HG03103 (cell line): Measurements from ENCODE around the gene MAGEA11.
"Not testable (repeated sequence)": the region's sequence is repeated elsewhere in the genome, so short reads cannot be mapped to it uniquely, and the experiment has no call there.

Experiments
- ATAC-seq: cut with Tn5 transposase; IDR thresholded peaks from one replicate; pipeline ENCODE4 v1.9.1; 2021; ENCODE audit warnings: low read depth; ENCODE audit not compliant: unreplicated experiment

MAGEA11 gene

GRCh38 chrX:149716632-149717031 lies 4.8 kb downstream of the MAGEA11 start:
- no peak for ATAC-seq

- no peak for ATAC-seq
Measured at GRCh38 chrX:149717803-149718202, 5.9 kb downstream of the MAGEA11 start.

- ATAC-seq = no peak
Measured at GRCh38 chrX:149718757-149719156, 6.9 kb downstream of the MAGEA11 start.

- no peak for ATAC-seq
Measured at GRCh38 chrX:149720021-149720689, 8.3 kb downstream of the MAGEA11 start.

GRCh38 chrX:149721241-149721640 lies 9.4 kb downstream of the MAGEA11 start:
- ATAC-seq = not testable (repeated sequence)

GRCh38 chrX:149721778-149722177 lies 9.9 kb downstream of the MAGEA11 start:
- ATAC-seq = no peak

GRCh38 chrX:149723583-149724118 lies 11.8 kb downstream of the MAGEA11 start:
- ATAC-seq = not testable (repeated sequence)

GRCh38 chrX:149727308-149727707 lies 15.4 kb downstream of the MAGEA11 start:
- ATAC-seq = not testable (repeated sequence)

- not testable (repeated sequence) for ATAC-seq
Measured at GRCh38 chrX:149742269-149742668, 30.4 kb downstream of the MAGEA11 start.

GRCh38 chrX:149746390-149747007 lies 34.6 kb downstream of the MAGEA11 start:
- ATAC-seq = not testable (repeated sequence)

GRCh38 chrX:149757206-149758067 lies 45.6 kb downstream of the MAGEA11 start:
- no peak for ATAC-seq

- ATAC-seq = no peak
Measured at GRCh38 chrX:149758068-149758714, 46.3 kb downstream of the MAGEA11 start.

GRCh38 chrX:149758715-149759078 lies 46.8 kb downstream of the MAGEA11 start:
- ATAC-seq = not testable (repeated sequence)

GRCh38 chrX:149759824-149760223 lies 48.0 kb downstream of the MAGEA11 start:
- ATAC-seq = no peak

GRCh38 chrX:149760965-149761364 lies 49.1 kb downstream of the MAGEA11 start:
- ATAC-seq = no peak

- ATAC-seq = not testable (repeated sequence)
Measured at GRCh38 chrX:149761858-149762674, 50.2 kb downstream of the MAGEA11 start.

- no peak for ATAC-seq
Measured at GRCh38 chrX:149762696-149763614, 51.1 kb downstream of the MAGEA11 start.
